ENCODE results near the gene FRG2B. TPM values are rescaled to one million over a fixed set of nuclear protein-coding genes. Genes with fewer than 3 reads are reported as not detected.

Gene FRG2B
- total RNA-seq, 1 experiment from 2014 or later = not detected

DNA sequence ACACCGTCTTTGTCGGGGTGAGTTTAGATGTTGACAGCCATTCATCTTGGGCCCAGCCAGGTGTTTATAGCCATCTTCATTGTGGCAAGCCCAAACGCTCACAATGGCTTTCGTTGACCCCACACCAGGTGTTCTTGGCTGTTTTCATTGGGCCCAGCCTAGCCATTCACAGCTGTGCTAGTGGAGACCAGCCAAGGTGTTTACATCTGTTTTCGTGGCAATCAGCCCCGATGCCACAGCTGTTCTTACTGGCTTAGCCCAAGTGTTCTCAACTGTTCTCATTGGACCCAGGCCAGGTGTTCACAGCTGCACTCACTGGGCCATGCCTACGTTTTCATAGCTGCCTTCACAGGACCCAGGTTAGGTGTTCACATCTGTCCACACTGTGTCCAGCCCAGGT lies 7.7 kb downstream of the FRG2B start:
- Histone ChIP-seq H4K20me1 (ENCODE audit: insufficient read depth) (no peaks in the 10 kb centered on the region), H3K4me2 (no peak overlapping the region), H3K36me3 (ENCODE audit: low read depth) (no peaks in the 10 kb centered on the region), H3K9me3 (ENCODE audit: insufficient read depth, low read depth) (no peaks in the 10 kb centered on the region), H3K27me3 (ENCODE audit: insufficient read depth, low read depth) (0 out of 2 replicates have a peak, but pooled peaks cover 7% of the 10 kb centered on the region), H3F3A (ENCODE audit: insufficient read depth, low read depth) (no peaks in the 10 kb centered on the region), H3K4me1 (replicated peaks; ENCODE audit: insufficient read depth) (no peaks in the 10 kb centered on the region), H3K9me2 (ENCODE audit: insufficient read depth) (no peaks in the 10 kb centered on the region), H3K4me3 (no peak overlapping the region), H2AFZ (no peak overlapping the region), H3K79me2 (ENCODE audit: low read depth) (no peaks in the 10 kb centered on the region), H3K27ac (no peak overlapping the region)
- BruUV-seq (replicated peaks) = no TSS peak
- TF ChIP-seq, protein P1, sequence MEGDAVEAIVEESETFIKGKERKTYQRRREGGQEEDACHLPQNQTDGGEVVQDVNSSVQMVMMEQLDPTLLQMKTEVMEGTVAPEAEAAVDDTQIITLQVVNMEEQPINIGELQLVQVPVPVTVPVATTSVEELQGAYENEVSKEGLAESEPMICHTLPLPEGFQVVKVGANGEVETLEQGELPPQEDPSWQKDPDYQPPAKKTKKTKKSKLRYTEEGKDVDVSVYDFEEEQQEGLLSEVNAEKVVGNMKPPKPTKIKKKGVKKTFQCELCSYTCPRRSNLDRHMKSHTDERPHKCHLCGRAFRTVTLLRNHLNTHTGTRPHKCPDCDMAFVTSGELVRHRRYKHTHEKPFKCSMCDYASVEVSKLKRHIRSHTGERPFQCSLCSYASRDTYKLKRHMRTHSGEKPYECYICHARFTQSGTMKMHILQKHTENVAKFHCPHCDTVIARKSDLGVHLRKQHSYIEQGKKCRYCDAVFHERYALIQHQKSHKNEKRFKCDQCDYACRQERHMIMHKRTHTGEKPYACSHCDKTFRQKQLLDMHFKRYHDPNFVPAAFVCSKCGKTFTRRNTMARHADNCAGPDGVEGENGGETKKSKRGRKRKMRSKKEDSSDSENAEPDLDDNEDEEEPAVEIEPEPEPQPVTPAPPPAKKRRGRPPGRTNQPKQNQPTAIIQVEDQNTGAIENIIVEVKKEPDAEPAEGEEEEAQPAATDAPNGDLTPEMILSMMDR (conservative IDR thresholded peaks at IDR 0.05) = no peak
- TF ChIP-seq EZH2 (IDR thresholded peaks at IDR 0.05; ENCODE audit: low read depth) = no peak
- POLR2A ChIA-PET (ENCODE audit: unreplicated experiment) = no interaction called here
- no peak for DNase-seq
- CTCF ChIA-PET = no interaction called here
- intact Hi-C loops (cut with micrococcal nuclease; ENCODE audit: unreplicated experiment) = no loop called here

- Histone ChIP-seq H3K79me2 (ENCODE audit: low read depth) (no peaks in the 10 kb centered on the region), H3K27me3 (ENCODE audit: insufficient read depth, low read depth) (0 out of 2 replicates have a peak, but pooled peaks cover 7% of the 10 kb centered on the region), H3K9me3 (ENCODE audit: insufficient read depth, low read depth) (no peaks in the 10 kb centered on the region), H3K36me3 (ENCODE audit: low read depth) (no peaks in the 10 kb centered on the region), H3K4me3 (no peak overlapping the region), H3F3A (ENCODE audit: insufficient read depth, low read depth) (no peaks in the 10 kb centered on the region), H3K9me2 (ENCODE audit: insufficient read depth) (no peaks in the 10 kb centered on the region), H3K27ac (no peak overlapping the region), H3K4me1 (replicated peaks; ENCODE audit: insufficient read depth) (no peaks in the 10 kb centered on the region), H4K20me1 (ENCODE audit: insufficient read depth) (no peaks in the 10 kb centered on the region), H3K4me2 (no peak overlapping the region), H2AFZ (no peak overlapping the region)
- BruUV-seq (replicated peaks) = no TSS peak
- TF ChIP-seq, protein P1 (conservative IDR thresholded peaks at IDR 0.05) = no peak
- TF ChIP-seq EZH2 (IDR thresholded peaks at IDR 0.05; ENCODE audit: low read depth) = no peak
- CTCF ChIA-PET = no interaction called here
- DNase-seq = no peak
- intact Hi-C loops (cut with micrococcal nuclease; ENCODE audit: unreplicated experiment) = no loop called here
- POLR2A ChIA-PET (ENCODE audit: unreplicated experiment) = no interaction called here
Measured at GRCh38 chr10:133617196-133617595, 9.4 kb downstream of the FRG2B start.

DNA sequence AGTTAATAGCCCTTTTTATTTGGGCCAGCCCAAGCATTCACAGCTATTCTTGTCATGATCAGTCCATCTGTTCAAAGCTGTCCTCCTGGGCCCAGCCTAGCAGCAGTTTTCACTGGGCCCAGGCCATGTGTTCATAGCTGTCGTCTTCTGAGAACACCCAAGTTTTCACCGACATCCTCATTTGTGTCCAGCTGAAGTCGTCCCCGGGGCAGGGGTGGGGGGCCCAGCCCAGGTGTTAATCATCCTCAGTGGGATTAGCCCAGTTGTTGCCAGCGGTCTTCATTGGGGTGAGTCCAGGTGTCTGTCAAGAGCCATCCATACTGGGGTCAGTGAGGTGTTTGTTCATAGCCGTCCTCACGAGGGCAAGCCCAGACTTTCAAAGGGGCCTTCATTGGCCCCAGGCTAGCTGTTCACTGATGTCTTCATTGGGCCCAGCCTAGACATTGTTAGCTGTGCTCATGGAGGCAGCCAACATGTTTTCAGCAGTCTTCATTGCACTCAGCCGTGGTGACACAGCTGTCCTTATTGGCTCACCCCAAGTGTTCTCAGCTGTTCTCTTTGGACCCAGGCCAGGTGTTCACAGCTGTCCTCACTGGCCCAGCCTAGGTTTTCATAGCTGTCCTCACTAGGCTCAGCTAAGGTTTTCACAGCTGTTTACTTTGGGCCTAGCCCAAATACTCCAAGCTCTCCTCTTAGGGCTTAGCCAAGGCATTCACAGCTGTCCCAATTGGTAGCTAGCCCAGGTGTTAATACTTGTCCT lies 10.0 kb downstream of the FRG2B start:
- no peaks in the 10 kb centered on the region for H3K9me3 ChIP-seq (ENCODE audit: insufficient read depth, low read depth)
- H4K20me1 ChIP-seq (ENCODE audit: insufficient read depth) = no peaks in the 10 kb centered on the region
- no peaks in the 10 kb centered on the region for H3K79me2 ChIP-seq (ENCODE audit: low read depth)
- no peaks in the 10 kb centered on the region for H3K4me1 ChIP-seq (replicated peaks; ENCODE audit: insufficient read depth)
- no peaks in the 10 kb centered on the region for H3K9me2 ChIP-seq (ENCODE audit: insufficient read depth)
- H3K27ac ChIP-seq = no peak overlapping the region
- no peak overlapping the region for H2AFZ ChIP-seq
- no TSS peak for BruUV-seq (replicated peaks)
- no peak overlapping the region for H3K4me3 ChIP-seq
- POLR2A ChIA-PET (ENCODE audit: unreplicated experiment) = no interaction called here
- DNase-seq = no peak
- CTCF ChIA-PET = no interaction called here
- no peak overlapping the region for H3K4me2 ChIP-seq
- H3K27me3 ChIP-seq (ENCODE audit: insufficient read depth, low read depth) = 0 out of 2 replicates have a peak, but pooled peaks cover 7% of the 10 kb centered on the region
- no peaks in the 10 kb centered on the region for H3F3A ChIP-seq (ENCODE audit: insufficient read depth, low read depth)
- no peaks in the 10 kb centered on the region for H3K36me3 ChIP-seq (ENCODE audit: low read depth)
- intact Hi-C loops (cut with micrococcal nuclease; ENCODE audit: unreplicated experiment) = no loop called here
- TF ChIP-seq, protein P1 (conservative IDR thresholded peaks at IDR 0.05) = no peak
- TF ChIP-seq EZH2 (IDR thresholded peaks at IDR 0.05; ENCODE audit: low read depth) = no peak

All from PC-9 (cell line).